HepG2 (cell line): ENCODE measurements around the gene DOCK9. TPM values are rescaled to one million over a fixed set of nuclear protein-coding genes. Genes with fewer than 3 reads are reported as not detected.

Source experiments
- ATAC-seq: fragments of 200-7000 bp; cut with Tn5 transposase; 3 replicates; pipeline ENCODE4 v1.9.1; 2020; ENCODE audit warnings: mild to moderate bottlenecking, moderate library complexity
- BruUV-seq: library from RNA; stranded (reverse); fragments of 400-500 nt; replicated peaks from 2 replicates; lab custom pipeline; 2021; lab: Mats Ljungman, UMichigan
- CTCF ChIA-PET: fragments of 300-600 bp; formaldehyde crosslinking; extraction: SDS; loops from one replicate; lab custom pipeline; 2021; ENCODE audit warnings: low total read pairs, inconsistent platforms, low intra/inter-chr PET ratio; lab: Yijun Ruan, JAX
- POLR2A ChIA-PET: fragments of 350-600 bp; sonication (Branson Sonifier 250); formaldehyde crosslinking; loops from one replicate; lab custom pipeline; 2020; ENCODE audit warnings: antibody characterized with exemption, inconsistent platforms; lab: Yijun Ruan, JAX
- DNase-seq: peaks from one replicate; pipeline ENCODE4 v3.0.0-alpha.2; 2015; ENCODE audit warnings: low spot score
- FAIRE-seq: peaks from 3 replicates; lab custom pipeline; 2011; peaks lifted over from hg19 to GRCh38; lab: Jason Lieb, UNC
- H2AFZ ChIP-seq: one replicate; pipeline ENCODE4 v1.6.1; 2011; ENCODE audit warnings: low read length, inconsistent platforms
- H3K27ac ChIP-seq: fragments of 300-600 bp; 3 replicates; pipeline ENCODE4 v1.8.0; 2011; ENCODE audit warnings: mixed run types, mild to moderate bottlenecking, mixed read lengths, low read length, inconsistent platforms; ENCODE audit not compliant: insufficient read depth; ENCODE audit errors: extremely low read length
- H3K27me3 ChIP-seq, 2 experiments: fragments of 200-600 bp in 1 of 2; 2 replicates in 1 of 2; 3 replicates in 1 of 2; pipeline versions ENCODE4 v1.6.0 to v1.8.0; 2011; ENCODE audit warnings: low read length in 2 of 2, mild to moderate bottlenecking in 2 of 2, moderate library complexity in 2 of 2, inconsistent platforms in 1 of 2; ENCODE audit not compliant: insufficient read depth in 2 of 2, control insufficient read depth in 1 of 2
- H3K36me3 ChIP-seq, 2 experiments: fragments of 200-600 bp in 1 of 2; replicated peaks in 1 of 2; 2 replicates in 1 of 2; 3 replicates in 1 of 2; pipeline versions ENCODE4 v1.5.1 to v1.8.0; 2011; ENCODE audit warnings: low read length in 2 of 2, inconsistent platforms in 1 of 2; ENCODE audit not compliant: insufficient read depth in 2 of 2, control insufficient read depth in 1 of 2
- H3K4me1 ChIP-seq: 2 replicates; pipeline ENCODE4 v1.5.1; 2012; ENCODE audit warnings: low read length, inconsistent platforms; ENCODE audit not compliant: insufficient read depth
- H3K4me2 ChIP-seq: 2 replicates; pipeline ENCODE4 v1.6.0; 2011; ENCODE audit warnings: low read depth, low read length, inconsistent platforms
- H3K4me3 ChIP-seq, 3 experiments: fragments of 200-600 bp in 1 of 3; sonication (generic), shearing (Covaris generic) in 1 of 3; replicated peaks in 1 of 3; 2 replicates each; pipeline ENCODE4 v1.5.1; 2011 to 2016; ENCODE audit warnings: low read length in 3 of 3, inconsistent platforms in 2 of 3, low read depth in 2 of 3, mild to moderate bottlenecking in 2 of 3, control low read depth in 1 of 3, mixed read lengths in 1 of 3; ENCODE audit not compliant: insufficient read depth in 1 of 3
- H3K79me2 ChIP-seq: one replicate; pipeline ENCODE4 v1.6.1; 2011; ENCODE audit warnings: low read length, inconsistent platforms; ENCODE audit not compliant: insufficient read depth
- H3K9ac ChIP-seq: 2 replicates; pipeline ENCODE4 v1.6.0; 2011; ENCODE audit warnings: mild to moderate bottlenecking, low read depth, low read length, inconsistent platforms; ENCODE audit not compliant: insufficient read depth
- H3K9me3 ChIP-seq: 2 replicates; pipeline ENCODE4 v1.5.1; 2012; ENCODE audit warnings: mild to moderate bottlenecking, low read length
- H4K20me1 ChIP-seq: 2 replicates; pipeline ENCODE4 v1.6.0; 2011; ENCODE audit warnings: inconsistent platforms, mild to moderate bottlenecking, low read length, moderate library complexity; ENCODE audit not compliant: insufficient read depth
- ELF1 ChIP-seq: sonication (generic); formaldehyde crosslinking; IDR thresholded peaks from 2 replicates; pipeline ENCODE4 v1.4.0; 2020; ENCODE audit warnings: missing genetic modification reagents
- FOXK1 ChIP-seq: sonication (generic); formaldehyde crosslinking; IDR thresholded peaks from 2 replicates; pipeline ENCODE4 v1.4.0; 2020; ENCODE audit warnings: low read depth, missing genetic modification reagents, borderline replicate concordance
- IKZF1 ChIP-seq: fragments of 450-650 bp; IDR thresholded peaks from 2 replicates; pipeline ENCODE4 v1.7.1; 2016
- JUNB ChIP-seq: sonication (generic); formaldehyde crosslinking; IDR thresholded peaks from 2 replicates; pipeline ENCODE4 v1.8.0; 2022; ENCODE audit warnings: missing genetic modification reagents, mild to moderate bottlenecking, borderline replicate concordance
- NFKBIZ ChIP-seq: IDR thresholded peaks from 2 replicates; pipeline ENCODE4 v1.6.1; 2018; ENCODE audit warnings: missing genetic modification reagents, missing compliant biosample characterization
- NKX3-1 ChIP-seq: sonication (generic); formaldehyde crosslinking; IDR thresholded peaks from 2 replicates; pipeline ENCODE4 v1.5.0; 2020; ENCODE audit warnings: missing genetic modification reagents
- SNAPC2 ChIP-seq: sonication (generic); formaldehyde crosslinking; IDR thresholded peaks from 2 replicates; pipeline ENCODE4 v1.8.1; 2022; ENCODE audit warnings: mild to moderate bottlenecking, missing genetic modification reagents
- TFE3 ChIP-seq: IDR thresholded peaks from 2 replicates; pipeline ENCODE4 v1.6.1; 2016
- THAP11 ChIP-seq: IDR thresholded peaks from 2 replicates; pipeline ENCODE4 v1.6.1; 2016; ENCODE audit warnings: missing biosample characterization, missing genetic modification reagents
- ZFAT ChIP-seq: sonication (generic); formaldehyde crosslinking; conservative IDR thresholded peaks from 2 replicates; pipeline ENCODE4 v1.8.1; 2023; ENCODE audit warnings: missing genetic modification reagents, inconsistent platforms
- ZFP82 ChIP-seq: sonication (generic); formaldehyde crosslinking; IDR thresholded peaks from 2 replicates; pipeline ENCODE4 v1.5.1; 2020; ENCODE audit warnings: mild to moderate bottlenecking, missing genetic modification reagents, borderline replicate concordance
- ZMYM2 ChIP-seq: sonication (generic); formaldehyde crosslinking; IDR thresholded peaks from 2 replicates; pipeline ENCODE4 v1.8.0; 2022; ENCODE audit warnings: mild to moderate bottlenecking, missing genetic modification reagents
- ZNF326 ChIP-seq: sonication (generic); formaldehyde crosslinking; IDR thresholded peaks from 2 replicates; pipeline ENCODE4 v1.4.0; 2020; ENCODE audit warnings: missing genetic modification reagents, borderline replicate concordance
- ZNF713 ChIP-seq: sonication (generic); formaldehyde crosslinking; IDR thresholded peaks from 2 replicates; pipeline ENCODE4 v1.4.0; 2020; ENCODE audit warnings: mild to moderate bottlenecking, missing genetic modification reagents
- WGBS: methylation state at CpG from one replicate; pipeline ENCODE4 v1.1.6; 2017; ENCODE audit warnings: low lambda C conversion rate; 5-methylcytosine and 5-hydroxymethylcytosine counted together
- in situ Hi-C: cut with HindIII; loops from 2 replicates; pipeline ENCODE4 v1.10.0; 2017; ENCODE audit warnings: low pct_unique_long_range_greater_than_20kb; ENCODE audit not compliant: extremely low pct_ligation_motif_present
- intact Hi-C: fragments of 100-400 bp; cut with micrococcal nuclease; formaldehyde crosslinking; loops from one replicate; pipeline ENCODE4 v1.10.0; 2022; ENCODE audit not compliant: unreplicated experiment
- polyA plus RNA-seq, 8 experiments: library from polyadenylated mRNA; depleted of rRNA in 3 of 8; stranded (reverse) in 7 of 8; unstranded in 1 of 8; fragments of >200 nt; fragmentation: Illumina TruSeq in 4 of 8; extraction: Trizol in 4 of 8; gene quantifications; 2 replicates each; pipeline versions ENCODE4 v1.2.1 to v1.2.3, GENCODE V29; 2011 to 2016; ENCODE audit warnings: low read depth in 4 of 8, missing spikeins in 1 of 8, mixed read lengths in 1 of 8; ENCODE audit not compliant: insufficient read depth in 1 of 8
- total RNA-seq, 5 experiments: library from RNA; depleted of rRNA; stranded (reverse); fragments of >200 nt; fragmentation: Illumina TruSeq; extraction: Trizol; gene quantifications; 2 replicates each; pipeline ENCODE4 v1.2.3, GENCODE V29; 2016; ENCODE audit warnings: low read depth in 1 of 5
- TF ChIP-seq, protein P1 (sequence below): sonication (generic); formaldehyde crosslinking; IDR thresholded peaks from 2 replicates; pipeline ENCODE4 v1.4.0; 2020; ENCODE audit warnings: missing genetic modification reagents
- TF ChIP-seq, protein P2 (sequence below): sonication (generic); formaldehyde crosslinking; IDR thresholded peaks from 2 replicates; pipeline ENCODE4 v1.4.0; 2020; ENCODE audit warnings: missing genetic modification reagents

Gene DOCK9
- total and polyA plus RNA-seq, 2 of the 13 experiments (the other 11 are each of a cell fraction or from before 2014, with no cell fraction given), result 0.44 to 0.97 TPM

DNA sequence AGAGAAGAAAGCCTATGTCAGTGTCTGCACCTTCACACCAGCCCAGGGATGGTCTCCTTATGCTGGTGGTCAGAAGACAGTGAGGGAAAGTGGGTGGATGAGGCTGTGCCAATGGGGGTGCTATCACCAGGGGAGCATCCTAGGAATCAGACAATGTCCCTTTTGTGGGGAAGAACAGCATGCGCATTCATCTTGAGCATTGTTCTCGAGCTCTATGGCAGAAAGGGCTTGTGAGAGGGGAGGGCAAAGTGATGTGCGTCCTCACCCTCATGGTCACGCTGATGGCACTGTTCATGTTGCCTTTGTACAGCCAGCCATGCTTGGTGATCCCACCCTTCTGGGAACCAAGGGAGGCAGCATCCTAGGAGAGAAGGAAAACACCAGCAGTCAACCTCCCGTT, 56.1 kb downstream of the DOCK9 start (continued):
- no peak for TF ChIP-seq NKX3-1

DNA sequence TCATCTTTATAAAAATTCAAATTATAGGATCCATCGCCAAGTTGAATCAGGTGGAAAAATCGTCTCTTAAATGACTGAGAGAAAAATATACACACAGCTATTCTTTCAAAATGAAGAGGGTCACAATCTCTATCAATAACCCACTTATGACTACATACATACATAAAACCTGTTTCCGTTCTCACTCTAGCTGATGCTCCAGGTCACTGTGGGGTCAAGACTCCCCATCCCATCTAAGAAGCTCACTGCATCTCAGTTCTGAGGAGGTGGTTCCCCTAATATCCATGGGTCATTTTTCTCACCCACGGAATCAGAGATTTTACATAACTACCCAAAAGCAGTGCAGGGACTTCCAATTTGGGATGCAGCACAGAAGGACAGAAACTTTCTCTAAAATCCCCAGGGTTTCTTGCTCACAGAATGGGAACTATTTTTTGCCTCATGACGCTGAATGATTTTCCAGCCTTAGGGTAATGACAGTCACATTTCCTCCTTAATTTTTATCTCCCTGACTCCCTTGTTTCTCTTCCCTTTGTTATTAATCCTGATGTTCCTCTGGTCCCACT, 56.8 kb downstream of the DOCK9 start:
- no peak for FAIRE-seq
- POLR2A ChIA-PET, result no interaction called here
- no TSS peak for BruUV-seq

More for the DNA sequence above, 56.8 kb downstream of the DOCK9 start:
- DNase-seq, result no peak
- Histone ChIP-seq H3K4me3 (no peak overlapping the region), H3K79me2 (no peaks in the 10 kb centered on the region), H3K9me3 (no peaks in the 10 kb centered on the region), H3K27me3 (no peaks in the 10 kb centered on the region), H3K4me2 (no peak overlapping the region), H3K36me3 (no peaks in the 10 kb centered on the region), H4K20me1 (no peaks in the 10 kb centered on the region), H3K27ac (no peak overlapping the region), H2AFZ (no peak overlapping the region), H3K9ac (no peak overlapping the region), H3K4me1 (no peaks in the 10 kb centered on the region)
- CTCF ChIA-PET, result no interaction called here
- in situ Hi-C loops (no loop called here), intact Hi-C loops (no loop called here)
- 67% methylated on average over 5 of the region's 5 CpGs for WGBS
- no peak for TF ChIP-seq SNAPC2
- no peak for TF ChIP-seq JUNB (CRISPR knock-in tag)
- TF ChIP-seq ELF1, result no peak
- no peak for TF ChIP-seq ZMYM2 (CRISPR knock-in tag)
- TF ChIP-seq ZFAT, result no peak
- no peak for TF ChIP-seq FOXK1 (CRISPR knock-in tag)
- TF ChIP-seq, protein P1, sequence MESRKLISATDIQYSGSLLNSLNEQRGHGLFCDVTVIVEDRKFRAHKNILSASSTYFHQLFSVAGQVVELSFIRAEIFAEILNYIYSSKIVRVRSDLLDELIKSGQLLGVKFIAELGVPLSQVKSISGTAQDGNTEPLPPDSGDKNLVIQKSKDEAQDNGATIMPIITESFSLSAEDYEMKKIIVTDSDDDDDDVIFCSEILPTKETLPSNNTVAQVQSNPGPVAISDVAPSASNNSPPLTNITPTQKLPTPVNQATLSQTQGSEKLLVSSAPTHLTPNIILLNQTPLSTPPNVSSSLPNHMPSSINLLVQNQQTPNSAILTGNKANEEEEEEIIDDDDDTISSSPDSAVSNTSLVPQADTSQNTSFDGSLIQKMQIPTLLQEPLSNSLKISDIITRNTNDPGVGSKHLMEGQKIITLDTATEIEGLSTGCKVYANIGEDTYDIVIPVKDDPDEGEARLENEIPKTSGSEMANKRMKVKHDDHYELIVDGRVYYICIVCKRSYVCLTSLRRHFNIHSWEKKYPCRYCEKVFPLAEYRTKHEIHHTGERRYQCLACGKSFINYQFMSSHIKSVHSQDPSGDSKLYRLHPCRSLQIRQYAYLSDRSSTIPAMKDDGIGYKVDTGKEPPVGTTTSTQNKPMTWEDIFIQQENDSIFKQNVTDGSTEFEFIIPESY (CRISPR knock-in tag), result no peak
- TF ChIP-seq TFE3, result no peak
- no peak for TF ChIP-seq THAP11
- TF ChIP-seq, protein P2, sequence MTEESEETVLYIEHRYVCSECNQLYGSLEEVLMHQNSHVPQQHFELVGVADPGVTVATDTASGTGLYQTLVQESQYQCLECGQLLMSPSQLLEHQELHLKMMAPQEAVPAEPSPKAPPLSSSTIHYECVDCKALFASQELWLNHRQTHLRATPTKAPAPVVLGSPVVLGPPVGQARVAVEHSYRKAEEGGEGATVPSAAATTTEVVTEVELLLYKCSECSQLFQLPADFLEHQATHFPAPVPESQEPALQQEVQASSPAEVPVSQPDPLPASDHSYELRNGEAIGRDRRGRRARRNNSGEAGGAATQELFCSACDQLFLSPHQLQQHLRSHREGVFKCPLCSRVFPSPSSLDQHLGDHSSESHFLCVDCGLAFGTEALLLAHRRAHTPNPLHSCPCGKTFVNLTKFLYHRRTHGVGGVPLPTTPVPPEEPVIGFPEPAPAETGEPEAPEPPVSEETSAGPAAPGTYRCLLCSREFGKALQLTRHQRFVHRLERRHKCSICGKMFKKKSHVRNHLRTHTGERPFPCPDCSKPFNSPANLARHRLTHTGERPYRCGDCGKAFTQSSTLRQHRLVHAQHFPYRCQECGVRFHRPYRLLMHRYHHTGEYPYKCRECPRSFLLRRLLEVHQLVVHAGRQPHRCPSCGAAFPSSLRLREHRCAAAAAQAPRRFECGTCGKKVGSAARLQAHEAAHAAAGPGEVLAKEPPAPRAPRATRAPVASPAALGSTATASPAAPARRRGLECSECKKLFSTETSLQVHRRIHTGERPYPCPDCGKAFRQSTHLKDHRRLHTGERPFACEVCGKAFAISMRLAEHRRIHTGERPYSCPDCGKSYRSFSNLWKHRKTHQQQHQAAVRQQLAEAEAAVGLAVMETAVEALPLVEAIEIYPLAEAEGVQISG, result no peak
- TF ChIP-seq ZNF326 (CRISPR knock-in tag), result no peak
- no peak for TF ChIP-seq ZFP82 (CRISPR knock-in tag)
- TF ChIP-seq IKZF1, result no peak
- no peak for TF ChIP-seq NFKBIZ (CRISPR knock-in tag)
- no peak for TF ChIP-seq ZNF713 (CRISPR knock-in tag)
- no peak for ATAC-seq
